Heart left ventricle (tissue), 13 donors: ENCODE data around the gene ARG2.

Source experiments
- CTCF ChIP-seq, 12 donors: fragments of 200-600 bp; sonication (generic) in 4 of 12; IDR thresholded peaks; one replicate each; pipeline versions ENCODE4 v1.5.0 to v1.8.0; 2018 to 2022; ENCODE audit warnings: antibody characterized with exemption in 12 of 12, mild to moderate bottlenecking in 5 of 12
- POLR2A ChIP-seq, 2 donors: fragments of 450-650 bp; IDR thresholded peaks; one replicate each; pipeline ENCODE4 v1.6.1; 2017; ENCODE audit warnings: antibody characterized with exemption in 2 of 2, mild to moderate bottlenecking in 2 of 2, moderate library complexity in 2 of 2
- donor health status: ischemic (EF 13 %, LVEDD 7.1; RV severe dilation, severe dysfunction).
- donor health status: DM: no; HTN: yes; CAD: no.
- donor health status: DM: no; HTN: no; CAD: no.
- donor health status: ischemic (EF 25% LVEDD 6.9; RV normal size, moderate dysfunction).
- donor health status: ischemic (EF 25% LVEDD 5.7; RV mildly dilated, moderate dysfunction).
- donor health status: ischemic (EF 35%, LVEDD 5.7; RV mildly dilated, moderate dysfunction).
- donor health status: nonischemic (EF 11% LVEDD 7.7; RV severe dilation, severe dysfunction).
- donor health status: DM: yes; HTN: yes; CAD: no.
- donor health status: PGD.
- donor health status: ischemic (EF 29% LVEDD 5.4; RV normal size, mild dysfunction).
- donor health status: nonischemic (EF 23%, LVEDD 6.1; RV moderate dilation, normal function).

GRCh38 chr14:67574806-67575205, 44.9 kb upstream of the ARG2 start:
- no peak for TF ChIP-seq CTCF (IDR thresholded peaks at IDR 0.05)
- no peak for TF ChIP-seq POLR2A (IDR thresholded peaks at IDR 0.05)
